ENCODE data around the gene PPP1CA. TPM values are rescaled to one million over a fixed set of nuclear protein-coding genes. Genes with fewer than 3 reads are reported as not detected.

PPP1CA gene
- total RNA-seq, 1 experiment from 2014 or later, result 238 TPM

- TF ChIP-seq REST (IDR thresholded peaks at IDR 0.05; ENCODE audit: low read depth) (no peak), ZBTB33 (IDR thresholded peaks at IDR 0.05; ENCODE audit: extremely low read depth, insufficient replicate concordance, low read length) (no peak), YY1 (IDR thresholded peaks at IDR 0.05; ENCODE audit: extremely low read depth, insufficient replicate concordance, low read depth, low read length) (no peak), POLR2A (IDR thresholded peaks at IDR 0.05; ENCODE audit: borderline replicate concordance, extremely low read depth, insufficient read depth, insufficient read length) (no peak), ZFX (IDR thresholded peaks at IDR 0.05) (peak; percentile 89), EZH2phosphoT487 (IDR thresholded peaks at IDR 0.05; ENCODE audit: borderline replicate concordance) (no peak)
- TF ChIP-seq, protein P1, sequence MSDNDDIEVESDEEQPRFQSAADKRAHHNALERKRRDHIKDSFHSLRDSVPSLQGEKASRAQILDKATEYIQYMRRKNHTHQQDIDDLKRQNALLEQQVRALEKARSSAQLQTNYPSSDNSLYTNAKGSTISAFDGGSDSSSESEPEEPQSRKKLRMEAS (IDR thresholded peaks at IDR 0.05), result no peak; the same call in 1 of the 2 replicates
Measured at GRCh38 chr11:67420646-67421429, 19.2 kb upstream of the PPP1CA start (continued).
